Measurements from ENCODE around the gene MAML2.

MAML2 gene

DNA sequence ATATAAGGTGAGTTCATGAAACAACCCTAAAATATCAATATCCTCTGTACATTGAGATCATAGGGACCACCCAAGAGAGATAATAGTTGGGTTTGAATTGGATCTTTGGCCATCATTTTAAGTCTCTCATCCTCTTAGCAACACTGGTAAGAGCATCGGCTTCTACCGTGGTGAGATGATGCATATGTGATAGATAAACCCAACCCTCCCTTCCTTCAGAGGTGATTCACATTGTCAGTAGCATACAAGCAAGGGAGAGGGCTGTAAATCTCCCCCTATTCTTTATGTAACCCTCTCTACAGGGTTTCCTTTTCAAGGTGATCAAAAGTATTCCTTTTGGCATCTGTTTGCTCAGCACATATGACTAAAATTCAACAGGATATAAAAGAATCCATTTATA lies 316.7 kb downstream of the MAML2 start:
- no peak for DNase-seq

DNA sequence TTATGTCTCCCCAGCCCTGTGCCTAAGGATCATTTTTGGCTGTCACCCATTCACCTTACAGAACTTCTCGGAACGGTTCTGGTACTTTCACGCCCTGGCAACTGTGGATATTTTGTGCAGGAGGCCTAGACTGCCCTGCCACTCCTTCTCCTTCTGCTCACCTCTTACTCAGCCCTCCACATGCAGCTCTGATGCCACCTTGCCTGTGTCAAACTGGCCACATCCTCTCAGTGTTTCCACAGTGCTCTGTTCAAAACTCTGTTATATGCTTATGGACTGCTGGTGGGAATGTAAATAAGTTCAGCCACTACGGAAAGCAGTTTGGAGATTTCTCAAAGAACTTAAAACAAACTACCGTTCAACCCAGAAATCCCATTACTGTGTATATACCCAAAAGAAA lies 318.3 kb downstream of the MAML2 start:
- no peak for DNase-seq

DNA sequence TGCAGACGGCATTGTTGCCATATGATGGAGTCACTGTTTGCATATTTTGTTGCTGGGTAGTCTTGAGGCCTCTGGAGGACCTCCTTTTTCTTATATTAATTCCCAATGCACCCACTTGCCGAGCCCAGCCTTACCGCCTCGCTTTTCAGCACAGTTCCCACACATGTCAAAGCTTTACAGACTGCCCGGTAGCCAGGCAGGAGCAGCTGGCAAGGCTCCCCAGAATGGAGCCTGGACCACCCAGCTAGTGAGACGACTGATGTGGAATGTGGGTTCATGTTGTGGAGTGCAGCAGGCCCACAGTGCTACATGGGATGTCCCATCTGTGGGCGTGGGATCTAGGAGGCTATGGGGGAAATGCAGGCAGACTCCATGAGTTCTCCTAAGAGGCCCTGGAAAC lies 319.7 kb downstream of the MAML2 start:
- no peak for DNase-seq

DNA sequence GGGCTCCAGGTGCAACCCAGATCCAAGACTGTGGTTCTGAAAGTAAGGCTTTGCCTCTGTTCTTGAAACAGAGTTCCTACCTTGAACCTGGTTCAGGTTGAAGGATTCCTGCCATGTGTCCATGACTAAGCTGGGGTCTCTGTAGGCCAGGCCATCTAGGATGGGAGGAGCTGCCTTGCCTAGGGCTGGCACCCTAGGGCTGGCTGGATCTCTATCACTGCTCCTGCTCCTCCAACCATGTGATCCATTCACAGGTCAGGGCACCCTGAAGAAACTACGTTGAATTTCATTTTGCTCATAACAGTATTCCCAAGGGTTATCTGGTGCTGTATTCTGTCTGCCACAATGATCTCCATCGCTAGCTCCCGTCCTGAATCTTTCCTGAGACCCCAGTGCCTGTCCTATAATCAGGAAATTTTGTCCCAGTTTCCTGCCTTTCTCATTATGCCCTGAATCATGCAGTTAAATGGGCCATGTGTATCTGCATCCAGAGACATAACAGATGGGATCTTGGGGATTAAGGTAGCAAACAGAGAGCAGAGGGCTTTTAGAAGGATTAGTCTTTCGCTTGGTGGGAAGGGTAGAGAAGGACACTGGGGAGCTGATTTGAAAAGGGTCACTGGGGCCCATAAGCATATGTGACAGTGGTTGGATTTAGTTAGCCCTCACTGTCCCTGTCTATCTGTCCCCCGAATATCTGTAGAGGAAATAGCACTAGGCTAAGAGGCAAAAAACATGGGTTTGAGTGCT lies 320.9 kb downstream of the MAML2 start:
- no peak for DNase-seq

DNA sequence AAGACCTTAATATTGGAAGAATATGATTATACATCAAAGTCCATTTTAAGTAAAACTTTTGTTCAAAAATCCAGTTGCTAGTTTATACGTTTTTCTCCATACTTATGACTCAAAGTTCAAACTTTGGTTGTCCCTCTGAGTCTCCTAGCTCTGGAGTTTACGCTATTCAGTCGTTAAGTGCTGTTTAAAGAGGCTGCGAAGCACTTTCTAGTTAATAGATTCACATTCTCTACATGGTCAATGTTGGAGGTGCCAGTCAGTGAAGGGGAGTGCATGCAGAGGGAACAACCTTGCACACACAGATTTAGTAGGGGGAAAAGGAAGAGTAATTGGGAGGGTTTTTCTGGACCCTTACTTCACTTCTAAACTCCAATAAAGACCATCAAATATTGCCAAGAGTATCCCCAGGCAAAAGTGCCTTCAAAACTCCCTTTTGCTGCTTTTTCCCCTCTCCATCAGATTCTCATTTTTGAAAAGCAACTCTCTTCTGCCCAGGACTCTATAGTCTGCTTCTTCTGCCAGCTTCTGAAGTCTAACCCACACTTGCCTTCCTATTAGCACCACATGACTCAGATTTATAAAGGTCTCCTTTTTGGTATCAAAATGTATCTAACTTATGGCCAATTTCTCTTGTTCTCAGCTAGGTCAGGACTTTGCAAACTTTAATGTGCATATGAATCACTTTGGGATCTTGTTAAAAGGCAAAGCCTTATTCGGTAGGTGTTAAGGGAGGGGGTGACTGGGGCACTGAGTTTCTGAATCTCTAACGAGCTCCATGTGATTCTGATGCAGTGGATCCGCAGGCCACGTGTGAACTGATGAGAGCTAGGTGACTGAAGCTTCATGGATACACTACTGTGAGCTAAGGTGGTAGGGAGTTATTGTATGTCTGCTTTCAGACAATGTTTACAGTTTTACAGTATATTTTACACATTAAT lies 322.9 kb downstream of the MAML2 start:
- no peak for DNase-seq

DNA sequence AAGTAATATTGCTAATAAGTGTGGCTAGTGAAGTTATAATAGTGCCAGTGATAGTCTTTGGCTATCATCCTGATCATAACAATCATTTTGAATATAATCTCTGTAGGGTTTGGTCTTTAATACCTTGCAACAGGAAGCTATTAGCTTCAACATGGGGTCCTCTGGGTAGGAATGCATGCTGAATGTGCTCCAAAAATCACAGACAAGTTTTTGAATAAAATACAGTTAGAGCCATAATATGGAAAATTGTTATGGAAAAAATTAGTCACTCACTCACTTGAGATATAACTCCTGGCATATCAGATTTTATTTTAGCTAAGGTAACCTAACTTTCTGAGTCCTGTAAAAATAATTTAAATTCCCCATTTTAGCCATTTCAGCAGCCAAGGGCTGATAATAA lies 323.7 kb downstream of the MAML2 start:
- DNase-seq = no peak

DNA sequence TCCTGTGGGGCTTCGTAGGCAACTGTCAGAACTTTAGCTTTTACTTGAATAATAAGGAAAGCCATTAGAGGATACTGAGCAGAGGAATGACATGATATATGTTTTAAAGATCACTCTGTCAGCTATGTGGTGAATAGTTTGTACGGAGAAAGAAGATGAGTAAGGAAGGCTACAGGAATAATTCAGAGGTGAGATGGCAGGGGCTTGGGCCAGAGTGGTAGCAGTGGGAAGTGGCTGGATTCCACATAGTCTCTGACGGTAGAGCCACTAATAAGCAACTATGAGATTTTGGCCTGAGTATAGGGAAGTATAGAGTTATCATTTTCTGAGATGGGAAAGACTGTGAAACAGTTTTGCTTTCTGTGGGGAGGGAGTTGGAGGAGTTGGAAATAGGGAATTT lies 325.1 kb downstream of the MAML2 start:
- no peak for DNase-seq

DNA sequence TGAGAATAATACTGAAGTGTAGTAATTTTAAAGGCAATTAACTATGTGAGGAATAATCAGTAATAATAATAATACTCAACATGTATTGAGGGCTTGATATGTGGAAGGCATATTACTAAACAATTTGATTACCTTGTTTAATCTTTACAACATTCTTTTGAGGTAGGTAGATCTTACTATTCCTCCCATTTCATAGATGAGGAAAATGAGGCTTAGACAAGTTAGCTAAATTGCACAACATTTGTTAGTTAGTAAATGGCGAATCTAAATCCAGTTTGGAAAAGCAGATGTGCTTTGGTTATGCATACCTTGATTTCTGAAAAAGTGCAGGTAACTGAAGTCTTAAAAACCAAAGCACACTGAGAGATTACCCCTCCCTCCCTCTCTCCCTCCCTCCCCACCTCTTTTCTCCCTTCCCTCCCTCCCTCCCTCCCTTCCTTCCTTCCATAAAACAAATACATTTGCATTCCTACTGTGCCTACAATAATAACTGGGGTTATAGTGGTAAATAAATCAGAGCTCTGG lies 326.0 kb downstream of the MAML2 start:
- DNase-seq = no peak

DNA sequence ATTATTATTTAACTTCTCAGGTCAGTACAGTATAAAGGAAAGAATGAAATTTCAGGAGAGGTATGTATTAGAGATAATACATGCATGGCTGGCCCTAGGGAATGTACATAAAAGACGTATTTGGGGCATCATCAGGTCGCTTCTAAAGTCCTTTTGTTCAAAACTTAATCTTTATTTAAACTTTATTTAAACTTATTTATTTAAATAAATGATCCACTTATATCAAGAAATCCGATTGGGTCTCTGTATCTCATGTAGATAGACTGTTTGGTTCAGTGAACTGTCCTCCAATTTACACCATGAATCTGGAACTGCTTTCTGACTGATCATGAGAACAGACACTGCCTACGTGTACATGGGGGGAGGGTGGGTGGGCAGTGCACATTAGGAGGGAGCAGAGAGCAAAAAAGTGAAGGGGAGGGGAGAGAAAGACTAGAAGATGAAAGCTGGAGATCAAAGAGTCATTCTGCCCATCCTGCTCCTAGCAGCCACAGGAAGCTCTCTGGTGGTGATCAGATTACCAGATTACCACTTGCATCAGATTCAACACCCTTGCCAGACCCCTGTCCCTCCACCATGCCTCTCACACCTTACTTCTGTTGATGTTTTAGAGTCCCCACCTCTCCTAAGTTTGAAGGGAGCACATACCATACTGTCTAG lies 327.0 kb downstream of the MAML2 start:
- peak; percentile 64 for DNase-seq

DNA sequence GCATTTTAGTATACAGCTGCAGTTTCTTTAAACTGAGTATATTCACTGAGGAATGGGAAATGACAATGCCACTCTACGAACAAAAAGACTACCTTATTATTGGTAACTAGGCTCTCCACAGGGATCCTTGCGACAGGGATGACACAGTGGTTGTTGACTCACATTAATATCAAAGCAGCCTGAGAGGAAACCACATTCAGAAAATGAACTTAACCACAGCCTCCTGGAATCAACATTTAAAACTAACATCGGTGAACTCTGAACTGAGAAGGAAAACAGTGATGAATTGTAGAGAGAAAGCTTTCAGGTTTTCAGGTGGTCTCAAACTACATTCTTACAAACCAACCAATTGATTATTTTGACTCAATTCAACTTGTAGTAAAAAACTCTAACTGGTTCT lies 328.8 kb downstream of the MAML2 start:
- DNase-seq = peak; percentile 77

DNA sequence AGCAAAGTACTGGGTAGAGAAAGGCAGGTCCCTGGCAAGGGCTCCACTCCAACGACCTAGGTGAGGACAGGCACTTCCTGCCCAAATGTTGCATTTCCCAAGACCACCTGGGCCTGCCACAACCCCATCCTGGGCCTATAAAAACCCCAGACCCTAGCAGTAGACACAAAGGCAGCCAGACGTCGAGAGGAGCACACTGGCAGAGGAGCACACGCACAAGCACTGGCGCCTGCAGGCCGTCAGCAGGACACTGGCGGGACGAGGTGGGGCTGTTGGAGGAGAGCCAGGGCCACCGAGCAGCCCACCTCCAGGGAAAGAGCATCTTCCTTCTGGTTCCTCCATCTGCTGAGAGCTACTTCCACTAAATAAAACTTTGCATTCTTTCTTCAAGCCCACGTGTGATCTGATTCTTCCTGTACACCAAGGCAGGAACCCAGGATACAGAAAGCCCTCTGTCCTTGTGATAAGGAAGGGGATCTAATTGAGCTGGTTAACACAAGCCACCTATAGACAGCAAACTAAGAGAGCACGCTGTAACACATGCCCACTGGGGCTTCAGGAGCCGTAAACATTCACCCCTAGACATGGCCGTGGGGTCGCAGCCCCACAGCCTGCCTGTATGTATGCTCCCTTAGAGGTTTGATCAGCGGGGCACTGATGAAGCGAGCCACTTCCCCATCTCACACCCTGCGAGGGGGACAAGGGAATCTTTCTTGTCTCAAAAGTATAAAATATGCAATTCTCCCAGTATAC lies 329.4 kb downstream of the MAML2 start:
- no peak for DNase-seq

DNA sequence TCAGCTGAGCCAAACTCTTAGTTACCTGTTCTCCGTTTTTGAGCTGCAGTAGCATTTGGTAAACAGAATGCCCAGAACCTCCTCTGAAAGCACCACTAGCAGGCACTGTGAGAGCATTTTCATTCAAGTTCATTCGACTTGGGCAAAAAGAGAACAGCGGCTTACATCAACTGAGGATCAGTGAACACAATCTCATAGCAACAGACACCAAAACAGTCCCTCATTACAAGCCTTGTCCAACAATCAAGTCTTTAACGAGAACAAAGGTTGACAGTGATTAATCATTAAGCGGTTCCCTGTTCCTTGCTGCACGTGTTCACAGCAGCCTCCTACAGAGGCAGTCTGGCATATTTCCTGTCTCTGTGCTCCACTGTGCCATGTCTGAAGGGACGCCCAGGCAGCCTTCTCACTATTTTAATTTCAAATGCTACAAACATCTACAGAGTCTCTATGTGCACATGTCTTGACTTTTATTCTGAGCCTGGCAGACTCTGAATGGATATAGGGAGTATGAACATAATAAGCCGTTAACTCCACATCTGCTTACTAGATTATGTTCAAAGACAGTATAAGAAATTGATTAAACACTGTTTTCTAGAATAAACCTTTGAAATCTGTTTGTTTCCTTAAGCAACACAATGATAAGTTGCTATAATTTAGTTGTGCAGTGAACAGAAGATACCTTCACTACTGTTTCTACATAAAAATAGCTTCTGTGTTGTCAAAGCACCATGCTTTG lies 330.7 kb downstream of the MAML2 start:
- DNase-seq = peak; percentile 83

DNA sequence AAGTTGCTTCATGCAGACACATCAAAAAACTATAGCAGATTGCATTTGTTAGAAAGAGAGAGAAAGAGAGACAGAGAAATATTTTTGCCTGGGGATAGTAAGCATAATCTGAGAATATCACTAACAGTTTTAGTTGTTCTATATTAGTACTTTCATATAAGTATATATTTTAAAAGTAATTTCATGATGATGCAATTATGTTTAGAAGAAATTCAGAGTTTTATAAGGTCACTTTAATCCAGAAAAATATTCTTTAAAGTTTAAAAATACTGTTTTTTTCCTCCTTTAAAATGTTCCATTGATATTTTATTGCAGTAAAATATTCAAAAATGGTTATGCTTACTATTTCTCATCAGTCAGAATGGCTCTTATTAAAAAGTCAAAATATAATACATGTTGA lies 332.3 kb downstream of the MAML2 start:
- DNase-seq = no peak

DNA sequence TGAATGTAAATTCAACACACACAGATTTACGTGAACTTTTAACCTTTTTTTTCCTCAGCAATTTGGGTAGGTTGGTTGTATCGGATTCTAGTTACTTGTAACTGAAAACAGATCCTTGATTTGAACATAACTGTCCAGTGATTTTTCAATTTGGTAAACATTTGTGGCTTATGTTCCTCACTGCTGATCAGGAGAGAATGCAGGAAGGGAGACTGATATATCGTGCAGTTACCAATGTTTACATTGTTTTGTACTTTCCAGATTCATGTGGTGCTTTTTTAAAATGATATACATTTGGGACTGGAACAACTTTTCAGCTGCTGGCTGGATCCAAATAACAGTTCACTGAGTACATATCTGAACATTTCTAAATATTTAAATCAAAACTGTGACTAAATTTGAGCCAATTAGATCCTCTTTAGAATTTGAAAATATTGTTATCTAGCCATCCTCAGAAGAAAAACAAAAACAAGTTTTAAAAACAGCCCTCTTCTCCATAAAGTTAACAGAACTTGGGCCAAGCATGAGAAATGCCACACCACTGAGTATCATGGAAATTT lies 334.8 kb downstream of the MAML2 start:
- DNase-seq = no peak

DNA sequence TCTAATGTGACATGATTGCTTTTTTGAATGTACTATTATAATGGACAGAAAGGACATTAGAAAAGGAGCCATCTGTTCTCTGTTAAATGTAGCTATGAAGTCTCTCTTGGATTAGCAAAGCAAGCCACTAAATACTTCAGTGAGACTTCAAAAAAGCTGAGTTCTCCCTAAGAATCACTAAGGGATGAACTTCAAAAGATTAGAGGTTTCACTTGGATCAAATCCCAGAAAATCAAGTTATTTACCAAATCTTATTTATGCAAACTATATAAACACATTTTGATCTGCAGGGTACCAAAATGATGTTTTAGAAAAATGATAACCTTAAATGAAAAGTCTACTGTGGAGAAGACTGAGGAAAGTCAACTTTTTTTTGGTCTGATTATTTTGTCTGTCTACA lies 337.0 kb downstream of the MAML2 start:
- no peak for DNase-seq

DNA sequence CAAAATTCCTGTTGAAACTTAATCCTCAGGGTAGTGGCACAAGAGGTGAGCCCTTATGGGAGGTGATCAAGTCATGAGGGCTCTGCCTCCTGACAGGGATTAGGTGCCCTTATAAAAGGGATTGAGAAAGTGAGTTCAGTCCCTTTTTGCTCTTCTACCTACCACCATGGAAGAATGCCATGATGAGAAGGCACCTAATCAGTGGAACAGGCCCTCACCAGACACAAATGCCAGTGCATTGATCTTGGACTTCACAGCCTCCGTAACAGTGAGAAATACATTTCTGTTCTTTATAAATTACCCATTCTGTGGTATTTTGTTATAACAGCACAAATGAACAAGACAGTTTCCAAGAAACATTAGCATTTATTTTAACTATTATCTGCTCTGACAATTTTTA lies 338.1 kb downstream of the MAML2 start:
- no peak for DNase-seq

DNA sequence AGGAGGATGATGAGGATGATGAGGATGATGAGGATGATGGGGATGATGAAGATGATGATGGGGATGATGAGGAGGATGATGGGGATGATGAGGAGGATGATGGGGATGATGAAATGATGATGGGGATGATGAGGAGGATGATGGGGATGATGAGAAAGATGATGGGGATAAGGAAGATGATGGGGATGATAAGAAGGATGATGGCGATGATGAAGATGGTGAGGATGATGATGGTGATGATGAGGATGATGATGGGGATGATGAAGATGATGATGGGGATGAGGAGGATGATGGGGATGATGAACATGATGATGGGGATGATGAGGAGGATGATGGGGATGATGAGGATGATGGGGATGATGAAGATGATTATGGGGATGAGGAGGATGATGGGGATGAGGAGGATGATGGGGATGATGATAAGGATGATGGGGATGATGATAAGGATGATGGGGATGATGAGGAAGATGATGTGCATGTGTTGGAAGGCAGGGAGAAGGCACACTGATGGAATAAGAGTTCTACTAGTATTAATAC lies 340.2 kb downstream of the MAML2 start:
- no peak for DNase-seq

DNA sequence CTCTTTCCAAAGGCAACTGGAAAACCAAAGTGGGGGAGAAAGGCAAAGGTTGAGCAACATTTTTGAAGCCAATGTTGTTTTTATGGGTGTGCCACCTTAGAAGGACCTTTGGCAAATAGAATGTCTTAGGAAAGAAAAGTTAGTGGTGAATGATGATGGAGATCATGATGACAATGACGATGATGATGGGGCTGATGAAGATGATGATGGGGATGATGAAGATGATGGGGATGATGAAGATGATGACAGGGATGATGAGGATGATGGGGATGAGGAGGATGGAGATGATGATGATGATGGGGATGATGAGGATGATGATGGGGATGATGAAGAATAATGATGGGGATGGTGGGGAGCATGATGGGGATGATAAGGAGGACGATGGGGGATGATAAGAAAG lies 340.7 kb downstream of the MAML2 start:
- no peak for DNase-seq

DNA sequence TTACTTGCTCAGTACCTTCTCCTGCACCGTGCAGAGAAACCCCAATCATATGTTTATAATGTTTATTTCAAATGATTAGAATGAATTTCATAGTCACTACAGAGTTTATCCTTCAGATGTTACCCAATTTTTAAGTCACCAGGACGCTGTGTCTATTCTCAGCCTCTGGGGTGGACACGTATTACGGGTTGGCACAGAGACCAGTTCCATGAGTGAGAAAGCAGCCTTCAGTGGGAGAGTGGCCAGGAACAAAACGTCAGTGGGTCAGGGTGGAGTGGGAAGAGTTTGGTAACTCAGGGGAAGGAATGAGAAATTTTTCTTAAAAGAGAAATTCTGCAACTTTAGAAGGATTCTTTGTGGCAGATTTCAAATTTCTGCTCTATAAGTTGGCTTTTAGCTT lies 342.0 kb downstream of the MAML2 start:
- DNase-seq = no peak

DNA sequence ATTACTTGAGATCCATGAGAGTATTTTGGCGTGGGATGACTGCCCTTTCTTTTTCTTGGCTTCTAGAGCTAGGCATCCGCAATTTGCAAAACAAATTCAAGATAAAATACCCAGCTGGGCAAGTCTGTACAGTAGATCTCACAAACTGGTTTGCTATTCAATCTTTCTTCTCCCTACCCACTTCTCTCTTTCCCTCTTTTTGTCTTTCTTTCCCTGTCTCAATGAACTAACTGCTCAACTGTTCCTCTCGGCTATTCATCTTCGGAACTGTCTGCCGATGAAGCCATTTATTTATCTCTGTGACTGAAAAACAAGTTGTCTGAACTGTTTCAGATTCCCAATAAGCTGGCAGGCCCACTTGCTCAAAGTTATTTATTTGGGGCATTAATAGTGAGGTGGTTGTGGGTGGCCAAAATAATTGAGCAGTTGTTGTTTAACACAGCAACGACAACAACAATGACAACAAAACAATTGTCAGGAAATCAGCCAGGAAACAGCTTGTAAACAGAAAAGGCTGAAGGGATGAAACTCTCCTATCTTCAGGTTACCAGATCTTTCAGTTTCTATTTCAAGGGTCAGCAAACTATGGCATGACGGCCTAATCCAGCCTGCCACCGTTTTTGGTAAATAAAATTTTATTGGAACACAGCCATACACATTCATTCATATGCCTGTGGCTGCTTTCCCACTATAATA lies 343.1 kb downstream of the MAML2 start:
- DNase-seq = no peak
